Epidermal melanocyte (primary cell): Measurements from ENCODE around the gene SHLD3.
"Not testable (repeated sequence)": the region's sequence is repeated elsewhere in the genome, so short reads cannot be mapped to it uniquely, and the experiment has no call there.

ENCODE experiments used
- DNase-seq: peaks from one replicate; pipeline ENCODE4 v3.0.0; 2011; ENCODE audit warnings: low spot score; ENCODE audit not compliant: insufficient read length

The SHLD3 gene

GRCh38 chr5:65676056-65676455 is 51.2 kb downstream of the SHLD3 start:
- not testable (repeated sequence) for DNase-seq
